ENCODE measurements around the gene TXNL4B.
"Not testable (repeated sequence)": the region's sequence is repeated elsewhere in the genome, so short reads cannot be mapped to it uniquely, and the experiment has no call there.

The TXNL4B gene

DNA sequence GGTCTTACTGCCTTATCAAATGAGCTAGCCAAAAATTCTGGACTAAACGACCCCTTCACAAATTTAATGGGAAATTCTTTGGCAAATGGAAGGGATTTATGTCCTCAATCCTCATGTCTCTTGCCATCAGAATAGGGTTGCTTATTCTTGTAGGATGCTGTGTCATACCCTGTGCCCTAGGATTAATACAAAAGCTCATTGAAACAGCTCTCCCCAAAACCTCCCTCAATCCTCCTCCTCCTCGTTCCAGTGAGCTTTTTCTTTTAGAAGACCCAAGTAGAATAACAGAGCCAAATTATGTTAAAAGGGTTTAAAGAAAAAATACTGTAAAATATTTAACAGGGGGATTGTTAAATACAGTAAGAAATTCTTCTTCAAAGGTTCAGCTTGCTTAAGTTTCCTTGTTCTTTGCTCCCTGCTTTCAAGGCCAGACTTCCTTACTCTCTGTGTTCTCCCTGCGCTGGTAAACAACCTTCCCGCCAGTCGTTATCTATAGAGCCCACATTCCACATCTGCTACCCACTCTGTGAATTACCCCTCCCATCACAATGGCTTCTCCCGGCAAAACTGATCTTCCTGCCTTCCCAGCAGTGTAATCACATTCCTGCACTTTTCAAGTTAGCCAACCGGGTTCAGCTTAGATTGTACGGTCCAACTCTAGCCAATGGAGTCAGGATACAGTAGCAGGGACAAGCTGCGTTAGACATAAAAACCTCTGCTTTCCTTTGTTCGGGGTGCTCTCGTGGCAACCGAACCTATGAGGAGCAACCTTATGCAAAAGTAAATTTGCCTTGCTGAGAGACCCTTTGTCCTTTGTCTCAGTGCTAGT lies 20.7 kb downstream of the TXNL4B start:
- no peak for DNase-seq

GRCh38 chr16:72068930-72069329 lies 24.5 kb downstream of the TXNL4B start:
- DNase-seq: no peak

- DNase-seq: no peak
Observed at GRCh38 chr16:72066747-72067146, 26.7 kb downstream of the TXNL4B start.

- no peak for DNase-seq
Observed at GRCh38 chr16:72064361-72064894, 29.0 kb downstream of the TXNL4B start.

DNA sequence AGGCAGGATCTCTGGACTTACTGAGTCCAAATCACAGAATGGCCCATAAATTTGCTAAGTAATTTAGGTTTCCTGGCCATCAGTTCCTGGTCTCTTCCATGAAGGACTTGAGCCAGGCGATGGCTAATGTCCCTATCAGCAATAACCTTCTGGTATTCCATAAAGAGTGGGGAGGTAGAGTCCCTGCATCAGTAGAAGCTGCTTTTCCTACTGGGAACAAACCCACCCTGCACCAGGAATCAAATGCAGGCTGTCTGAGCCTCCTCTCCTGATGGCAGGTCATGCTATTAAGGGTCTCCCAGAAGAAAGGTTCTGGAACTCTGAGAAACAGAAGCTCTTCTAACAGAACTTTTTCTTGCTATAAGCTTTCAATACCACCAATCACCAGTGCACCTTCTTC lies 31.9 kb downstream of the TXNL4B start:
- DNase-seq: no peak

DNA sequence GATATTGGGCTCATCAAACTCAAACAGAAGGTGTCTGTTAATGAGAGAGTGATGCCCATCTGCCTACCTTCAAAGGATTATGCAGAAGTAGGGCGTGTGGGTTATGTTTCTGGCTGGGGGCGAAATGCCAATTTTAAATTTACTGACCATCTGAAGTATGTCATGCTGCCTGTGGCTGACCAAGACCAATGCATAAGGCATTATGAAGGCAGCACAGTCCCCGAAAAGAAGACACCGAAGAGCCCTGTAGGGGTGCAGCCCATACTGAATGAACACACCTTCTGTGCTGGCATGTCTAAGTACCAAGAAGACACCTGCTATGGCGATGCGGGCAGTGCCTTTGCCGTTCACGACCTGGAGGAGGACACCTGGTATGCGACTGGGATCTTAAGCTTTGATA lies 33.0 kb downstream of the TXNL4B start:
- no peak for DNase-seq

DNA sequence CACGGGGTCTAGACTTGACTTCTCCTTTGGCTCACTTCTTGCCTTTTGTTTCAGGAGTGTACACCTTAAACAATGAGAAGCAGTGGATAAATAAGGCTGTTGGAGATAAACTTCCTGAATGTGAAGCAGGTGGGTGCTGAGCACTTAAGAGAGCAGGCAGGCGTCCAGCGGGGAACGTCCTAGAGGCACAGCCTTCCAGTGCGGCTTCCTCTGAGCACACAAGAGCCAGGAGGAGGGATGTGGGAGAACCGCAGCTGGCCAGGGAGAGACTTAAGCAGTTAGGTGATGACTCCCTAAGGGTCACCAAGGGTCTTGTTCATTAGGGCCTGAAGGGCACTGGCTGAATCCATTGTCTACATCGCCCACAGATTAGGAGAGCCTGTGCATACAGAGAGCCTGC lies 34.4 kb downstream of the TXNL4B start:
- DNase-seq: not testable (repeated sequence)

DNA sequence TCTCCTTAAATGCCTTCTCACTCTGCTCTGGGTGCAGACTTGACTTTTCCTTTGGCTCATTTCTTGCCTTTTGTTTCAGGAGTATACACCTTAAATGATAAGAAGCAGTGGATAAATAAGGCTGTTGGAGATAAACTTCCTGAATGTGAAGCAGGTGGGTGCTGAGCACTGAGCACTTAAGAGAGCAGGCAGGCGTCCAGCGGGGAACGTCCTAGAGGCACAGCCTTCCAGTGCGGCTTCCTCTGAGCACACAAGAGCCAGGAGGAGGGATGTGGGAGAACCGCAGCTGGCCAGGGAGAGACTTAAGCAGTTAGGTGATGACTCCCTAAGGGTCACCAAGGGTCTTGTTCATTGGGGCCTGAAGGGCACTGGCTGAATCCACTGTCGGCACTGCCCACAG lies 36.1 kb downstream of the TXNL4B start:
- DNase-seq: not testable (repeated sequence)

DNA sequence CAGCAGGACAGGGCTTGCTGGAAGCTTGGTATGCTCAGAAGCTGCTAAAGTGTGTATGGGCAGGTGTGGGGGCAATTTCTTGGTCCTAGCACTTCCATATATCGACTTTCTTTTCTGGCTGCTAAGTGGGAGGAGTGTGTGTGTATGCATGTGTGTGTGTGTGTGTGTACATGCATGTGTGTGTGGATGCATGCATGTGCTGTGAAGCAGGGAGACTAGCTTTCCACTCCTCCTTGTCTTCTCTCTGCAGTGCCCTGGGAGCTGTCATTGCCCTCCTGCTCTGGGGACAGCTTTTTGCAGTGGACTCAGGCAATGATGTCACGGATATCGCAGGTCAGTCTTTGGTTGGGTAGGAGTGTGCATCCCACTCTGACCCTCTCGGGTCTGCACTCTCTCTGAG lies 37.5 kb downstream of the TXNL4B start:
- DNase-seq: no peak

DNA sequence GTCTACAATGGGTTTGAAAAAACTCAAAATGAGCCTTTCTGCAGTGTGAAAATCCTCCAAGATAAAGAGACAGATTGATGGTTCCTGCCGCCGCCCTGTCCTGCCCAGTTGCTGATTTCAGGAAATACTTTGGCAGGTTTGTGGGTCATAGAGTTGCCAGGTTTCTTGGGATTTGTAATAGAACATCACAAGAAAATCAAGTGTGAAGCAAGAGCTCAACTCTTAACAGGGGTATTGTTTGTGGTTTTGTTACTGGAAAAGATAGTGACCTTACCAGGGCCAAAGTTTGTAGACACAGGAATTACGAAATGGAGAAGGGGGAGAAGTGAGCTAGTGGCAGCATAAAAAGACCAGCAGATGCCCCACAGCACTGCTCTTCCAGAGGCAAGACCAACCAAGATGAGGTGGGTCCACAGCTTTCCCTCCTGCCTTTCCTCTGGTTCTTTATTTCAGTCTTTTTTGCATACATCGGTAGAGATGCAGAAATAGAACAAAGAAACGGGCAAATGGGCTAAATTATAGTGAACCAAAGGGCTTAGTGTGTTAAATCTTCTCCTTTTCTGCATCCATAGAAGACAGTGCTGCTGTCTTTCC lies 39.1 kb downstream of the TXNL4B start, which contains the start of gene HP:
HP (plus strand) TSS at position 252 of the 594 bp plus-strand sequence; CDS start at position 400, 148 bp downstream.
- DNase-seq: not testable (repeated sequence)

DNA sequence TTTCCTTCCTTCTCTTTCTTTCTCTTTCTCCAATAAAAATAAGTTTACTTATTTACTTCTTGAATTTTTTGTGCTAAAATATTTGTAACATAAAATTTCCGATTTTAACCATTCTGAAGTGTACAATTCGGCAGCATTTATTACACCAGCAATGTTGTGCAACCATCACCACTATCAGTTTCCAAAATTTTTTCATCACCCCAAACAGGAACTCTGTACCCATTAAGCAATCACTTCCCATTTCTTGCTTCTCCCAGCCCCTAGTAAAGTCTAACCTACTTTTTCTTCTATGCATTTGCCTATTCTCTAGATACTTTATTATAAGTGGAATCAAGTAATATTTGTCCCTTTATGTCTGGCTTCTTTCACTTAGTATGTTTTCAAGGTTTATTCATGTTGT lies 41.6 kb downstream of the TXNL4B start:
- DNase-seq: no peak

- no peak for DNase-seq
Observed at GRCh38 chr16:72050769-72051464, 42.5 kb downstream of the TXNL4B start.

DNA sequence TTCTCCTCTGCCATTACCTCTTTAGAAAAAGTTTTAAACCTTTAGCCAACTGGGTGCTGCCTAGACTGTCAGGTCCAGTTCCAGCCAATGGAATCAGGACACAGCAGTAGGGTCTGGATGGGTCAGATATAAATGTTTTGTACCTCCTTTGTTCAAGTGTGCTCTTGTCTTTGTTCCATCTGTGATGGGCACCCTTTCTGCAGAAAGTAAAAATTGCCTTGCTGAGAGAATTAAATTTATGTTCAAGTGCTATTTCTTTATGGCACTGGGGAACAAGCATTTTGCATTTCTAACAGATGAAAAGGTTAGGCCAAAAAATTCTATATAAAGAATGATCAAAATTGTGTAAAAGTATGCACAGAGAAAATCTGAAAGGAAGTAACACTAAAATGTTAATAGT lies 44.3 kb downstream of the TXNL4B start:
- no peak for DNase-seq

GRCh38 chr16:72044825-72045359 lies 48.5 kb downstream of the TXNL4B start:
- no peak for DNase-seq

DNA sequence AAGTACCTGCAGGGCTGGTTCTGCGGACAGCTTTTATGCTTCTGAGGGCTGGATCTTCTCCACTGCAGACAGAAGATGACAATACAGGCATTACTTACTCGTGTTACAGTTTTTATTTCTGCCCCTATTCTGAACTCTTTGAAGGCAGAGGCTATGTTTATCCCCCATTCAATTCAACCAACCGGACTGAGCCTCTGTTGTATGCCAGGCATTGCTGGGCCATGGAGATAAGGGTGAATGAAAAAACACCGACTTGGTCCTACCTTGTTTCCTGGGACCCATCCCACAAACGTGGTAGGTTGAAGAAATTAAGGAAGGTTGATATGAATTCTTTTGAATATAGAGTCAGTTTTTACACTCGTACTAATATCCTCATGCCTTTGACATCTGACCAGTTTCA lies 49.1 kb downstream of the TXNL4B start:
- DNase-seq: no peak

DNA sequence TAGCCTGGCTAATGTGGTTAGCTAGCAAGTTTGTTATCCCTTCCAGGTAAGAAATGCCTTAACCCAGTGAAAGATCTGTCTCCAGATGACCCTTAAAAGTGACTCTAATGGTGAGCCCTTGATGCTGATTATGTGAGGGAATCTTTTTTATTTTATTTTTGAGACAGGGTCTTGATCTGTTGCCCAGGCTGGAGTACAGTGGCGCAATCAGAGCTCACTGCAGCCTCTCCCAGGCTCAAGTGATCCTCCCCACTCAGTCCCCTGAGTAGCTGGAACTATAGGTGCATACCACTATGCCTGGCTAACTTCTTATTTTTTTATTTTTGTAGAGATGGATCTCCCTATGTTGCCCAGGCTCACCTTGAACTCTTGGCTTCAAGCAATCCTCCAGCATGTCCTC lies 49.9 kb downstream of the TXNL4B start:
- DNase-seq: no peak

GRCh38 chr16:72043058-72043457 lies 50.4 kb downstream of the TXNL4B start:
- DNase-seq: no peak

- DNase-seq: no peak
Observed at GRCh38 chr16:72042157-72042660, 51.2 kb downstream of the TXNL4B start.

DNA sequence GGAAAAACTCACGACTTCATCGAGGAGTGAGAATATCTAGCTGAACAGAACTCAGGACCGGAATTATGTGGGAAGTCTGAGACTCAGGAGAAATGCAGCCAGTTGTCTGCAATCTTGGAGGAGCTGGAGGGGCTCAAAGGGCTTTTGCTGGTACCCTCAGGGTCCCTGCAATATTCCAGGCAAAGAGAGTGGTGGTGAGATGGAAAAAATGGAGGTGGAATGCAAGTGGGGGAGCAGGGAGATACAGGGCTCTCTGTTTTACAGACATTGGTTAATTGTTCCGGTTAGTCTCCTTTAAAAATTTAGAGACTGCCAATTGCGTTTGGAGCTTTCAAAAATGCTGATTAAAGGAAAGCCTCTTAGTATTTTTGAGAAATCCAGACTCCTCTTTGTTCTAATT lies 57.3 kb downstream of the TXNL4B start:
- no peak for DNase-seq

All from activated T-cell treated with anti-CD3 and anti-CD28 coated beads, Interleukin-2, amount 50 U/mL, for 1 hour (primary cell).